ENCODE data around the gene GRID1.

GRID1 gene

GRCh38 chr10:86193841-86194240, 172.8 kb downstream of the GRID1 start:
- TF ChIP-seq CTCF (IDR thresholded peaks at IDR 0.05) (no peak), ZFX (IDR thresholded peaks at IDR 0.05; ENCODE audit: borderline replicate concordance) (no peak)
- H3K27ac ChIP-seq = no peak overlapping the region

GRCh38 chr10:86192691-86193090, 173.9 kb downstream of the GRID1 start:
- TF ChIP-seq ZFX (IDR thresholded peaks at IDR 0.05; ENCODE audit: borderline replicate concordance) = no peak
- TF ChIP-seq CTCF (IDR thresholded peaks at IDR 0.05) = no peak

GRCh38 chr10:86192147-86192546, 174.4 kb downstream of the GRID1 start:
- no peak for TF ChIP-seq ZFX (IDR thresholded peaks at IDR 0.05; ENCODE audit: borderline replicate concordance)
- TF ChIP-seq CTCF (IDR thresholded peaks at IDR 0.05) = no peak

More at GRCh38 chr10:86192691-86193090, 173.9 kb downstream of the GRID1 start:
- no peak overlapping the region for H3K27ac ChIP-seq

GRCh38 chr10:86191686-86192085, 174.9 kb downstream of the GRID1 start:
- H3K27ac ChIP-seq = no peak overlapping the region
- TF ChIP-seq ZFX (IDR thresholded peaks at IDR 0.05; ENCODE audit: borderline replicate concordance) (no peak), CTCF (IDR thresholded peaks at IDR 0.05) (no peak)

More at GRCh38 chr10:86192147-86192546, 174.4 kb downstream of the GRID1 start:
- no peak overlapping the region for H3K27ac ChIP-seq

GRCh38 chr10:86191166-86191565, 175.4 kb downstream of the GRID1 start:
- H3K27ac ChIP-seq = no peak overlapping the region
- TF ChIP-seq ZFX (IDR thresholded peaks at IDR 0.05; ENCODE audit: borderline replicate concordance) (no peak), CTCF (IDR thresholded peaks at IDR 0.05) (no peak)

GRCh38 chr10:86190291-86190690, 176.3 kb downstream of the GRID1 start:
- H3K27ac ChIP-seq = no peak overlapping the region
- no peak for TF ChIP-seq ZFX (IDR thresholded peaks at IDR 0.05; ENCODE audit: borderline replicate concordance)
- no peak for TF ChIP-seq CTCF (IDR thresholded peaks at IDR 0.05)

GRCh38 chr10:86189891-86190290, 176.7 kb downstream of the GRID1 start:
- H3K27ac ChIP-seq = no peak overlapping the region
- TF ChIP-seq ZFX (IDR thresholded peaks at IDR 0.05; ENCODE audit: borderline replicate concordance) = no peak
- no peak for TF ChIP-seq CTCF (IDR thresholded peaks at IDR 0.05)

Measured in 22Rv1 (cell line).